HepG2 (cell line): ENCODE measurements around the gene CRLF1. TPM values are rescaled to one million over a fixed set of nuclear protein-coding genes. Genes with fewer than 3 reads are reported as not detected.
A peak's percentile ranks its signal among the peaks of the same experiment; 100 is the strongest.

Experiments used
- ARID3A ChIP-seq: IDR thresholded peaks from 2 replicates; pipeline ENCODE4 v1.6.1; 2012; ENCODE audit warnings: low read depth, low read length, improper control_type of control experiment
- ATF7 ChIP-seq, 2 experiments: fragments of 450-650 bp in 1 of 2; sonication (generic) in 1 of 2; formaldehyde crosslinking in 1 of 2; IDR thresholded peaks; 2 replicates each; pipeline versions ENCODE4 v1.4.0 to v1.6.1; 2016 to 2020; ENCODE audit warnings: antibody characterized with exemption in 1 of 2, mild to moderate bottlenecking in 1 of 2, missing genetic modification reagents in 1 of 2
- EHMT2 ChIP-seq: fragments of 200-600 bp; sonication (generic); IDR thresholded peaks from 2 replicates; pipeline ENCODE4 v1.7.0; 2017; ENCODE audit warnings: antibody characterized with exemption, low read depth, low read length, borderline replicate concordance
- KLF11 ChIP-seq: IDR thresholded peaks from 2 replicates; pipeline ENCODE4 v1.6.1; 2016; ENCODE audit warnings: missing compliant biosample characterization
- MAFK ChIP-seq, 2 experiments: IDR thresholded peaks in 1 of 2; conservative IDR thresholded peaks in 1 of 2; 2 replicates each; pipeline ENCODE4 v1.6.1; 2011; ENCODE audit warnings: improper control_type of control experiment in 2 of 2, low read length in 2 of 2
- MBNL3 ChIP-seq: fragments of 250-450 bp; sonication (Bioruptor Pico); conservative IDR thresholded peaks from 2 replicates; pipeline ENCODE4 v1.8.0; 2022; ENCODE audit warnings: mild to moderate bottlenecking, inconsistent platforms
- MZF1 ChIP-seq: sonication (generic); formaldehyde crosslinking; IDR thresholded peaks from 2 replicates; pipeline ENCODE4 v1.8.1; 2023; ENCODE audit warnings: mild to moderate bottlenecking, missing genetic modification reagents, borderline replicate concordance
- REXO4 ChIP-seq: sonication (generic); formaldehyde crosslinking; IDR thresholded peaks from 2 replicates; pipeline ENCODE4 v1.8.0; 2022; ENCODE audit warnings: missing genetic modification reagents, mild to moderate bottlenecking, borderline replicate concordance
- TFAP4 ChIP-seq: sonication (generic); IDR thresholded peaks from 2 replicates; pipeline ENCODE4 v1.6.1; 2016; ENCODE audit warnings: low read depth, borderline replicate concordance
- ZNF414 ChIP-seq: sonication (generic); formaldehyde crosslinking; IDR thresholded peaks from 2 replicates; pipeline ENCODE4 v1.5.0; 2020; ENCODE audit warnings: missing genetic modification reagents
- ZNF432 ChIP-seq: sonication (generic); formaldehyde crosslinking; IDR thresholded peaks from 2 replicates; pipeline ENCODE4 v1.5.0; 2020; ENCODE audit warnings: missing genetic modification reagents, mild to moderate bottlenecking, borderline replicate concordance
- ZNF678 ChIP-seq: sonication (generic); formaldehyde crosslinking; IDR thresholded peaks from 2 replicates; pipeline ENCODE4 v1.4.0; 2020; ENCODE audit warnings: mild to moderate bottlenecking, missing genetic modification reagents
- polyA plus RNA-seq, 8 experiments: library from polyadenylated mRNA; depleted of rRNA in 3 of 8; stranded (reverse) in 7 of 8; unstranded in 1 of 8; fragments of >200 nt; fragmentation: Illumina TruSeq in 4 of 8; extraction: Trizol in 4 of 8; gene quantifications; 2 replicates each; pipeline versions ENCODE4 v1.2.1 to v1.2.3, GENCODE V29; 2011 to 2016; ENCODE audit warnings: low read depth in 4 of 8, missing spikeins in 1 of 8, mixed read lengths in 1 of 8; ENCODE audit not compliant: insufficient read depth in 1 of 8
- total RNA-seq, 5 experiments: library from RNA; depleted of rRNA; stranded (reverse); fragments of >200 nt; fragmentation: Illumina TruSeq; extraction: Trizol; gene quantifications; 2 replicates each; pipeline ENCODE4 v1.2.3, GENCODE V29; 2016; ENCODE audit warnings: low read depth in 1 of 5
- TF ChIP-seq, protein P1 (sequence below): sonication (generic); formaldehyde crosslinking; IDR thresholded peaks from one replicate; pipeline ENCODE4 v1.5.1; 2020; ENCODE audit warnings: mild to moderate bottlenecking, missing genetic modification reagents; ENCODE audit errors: not compliant biosample characterization
- TF ChIP-seq, protein P2 (sequence below): sonication (generic); formaldehyde crosslinking; IDR thresholded peaks from 2 replicates; pipeline ENCODE4 v1.4.0; 2020; ENCODE audit warnings: missing genetic modification reagents

The CRLF1 gene
- total and polyA plus RNA-seq, 2 of the 13 experiments (the other 11 are each of a cell fraction or from before 2014, with no cell fraction given), result 217 to 296 TPM

GRCh38 chr19:18571564-18572344 is 34.8 kb downstream of the CRLF1 start, which contains the start of gene UBA52 (continued):
- TF ChIP-seq, protein P1, sequence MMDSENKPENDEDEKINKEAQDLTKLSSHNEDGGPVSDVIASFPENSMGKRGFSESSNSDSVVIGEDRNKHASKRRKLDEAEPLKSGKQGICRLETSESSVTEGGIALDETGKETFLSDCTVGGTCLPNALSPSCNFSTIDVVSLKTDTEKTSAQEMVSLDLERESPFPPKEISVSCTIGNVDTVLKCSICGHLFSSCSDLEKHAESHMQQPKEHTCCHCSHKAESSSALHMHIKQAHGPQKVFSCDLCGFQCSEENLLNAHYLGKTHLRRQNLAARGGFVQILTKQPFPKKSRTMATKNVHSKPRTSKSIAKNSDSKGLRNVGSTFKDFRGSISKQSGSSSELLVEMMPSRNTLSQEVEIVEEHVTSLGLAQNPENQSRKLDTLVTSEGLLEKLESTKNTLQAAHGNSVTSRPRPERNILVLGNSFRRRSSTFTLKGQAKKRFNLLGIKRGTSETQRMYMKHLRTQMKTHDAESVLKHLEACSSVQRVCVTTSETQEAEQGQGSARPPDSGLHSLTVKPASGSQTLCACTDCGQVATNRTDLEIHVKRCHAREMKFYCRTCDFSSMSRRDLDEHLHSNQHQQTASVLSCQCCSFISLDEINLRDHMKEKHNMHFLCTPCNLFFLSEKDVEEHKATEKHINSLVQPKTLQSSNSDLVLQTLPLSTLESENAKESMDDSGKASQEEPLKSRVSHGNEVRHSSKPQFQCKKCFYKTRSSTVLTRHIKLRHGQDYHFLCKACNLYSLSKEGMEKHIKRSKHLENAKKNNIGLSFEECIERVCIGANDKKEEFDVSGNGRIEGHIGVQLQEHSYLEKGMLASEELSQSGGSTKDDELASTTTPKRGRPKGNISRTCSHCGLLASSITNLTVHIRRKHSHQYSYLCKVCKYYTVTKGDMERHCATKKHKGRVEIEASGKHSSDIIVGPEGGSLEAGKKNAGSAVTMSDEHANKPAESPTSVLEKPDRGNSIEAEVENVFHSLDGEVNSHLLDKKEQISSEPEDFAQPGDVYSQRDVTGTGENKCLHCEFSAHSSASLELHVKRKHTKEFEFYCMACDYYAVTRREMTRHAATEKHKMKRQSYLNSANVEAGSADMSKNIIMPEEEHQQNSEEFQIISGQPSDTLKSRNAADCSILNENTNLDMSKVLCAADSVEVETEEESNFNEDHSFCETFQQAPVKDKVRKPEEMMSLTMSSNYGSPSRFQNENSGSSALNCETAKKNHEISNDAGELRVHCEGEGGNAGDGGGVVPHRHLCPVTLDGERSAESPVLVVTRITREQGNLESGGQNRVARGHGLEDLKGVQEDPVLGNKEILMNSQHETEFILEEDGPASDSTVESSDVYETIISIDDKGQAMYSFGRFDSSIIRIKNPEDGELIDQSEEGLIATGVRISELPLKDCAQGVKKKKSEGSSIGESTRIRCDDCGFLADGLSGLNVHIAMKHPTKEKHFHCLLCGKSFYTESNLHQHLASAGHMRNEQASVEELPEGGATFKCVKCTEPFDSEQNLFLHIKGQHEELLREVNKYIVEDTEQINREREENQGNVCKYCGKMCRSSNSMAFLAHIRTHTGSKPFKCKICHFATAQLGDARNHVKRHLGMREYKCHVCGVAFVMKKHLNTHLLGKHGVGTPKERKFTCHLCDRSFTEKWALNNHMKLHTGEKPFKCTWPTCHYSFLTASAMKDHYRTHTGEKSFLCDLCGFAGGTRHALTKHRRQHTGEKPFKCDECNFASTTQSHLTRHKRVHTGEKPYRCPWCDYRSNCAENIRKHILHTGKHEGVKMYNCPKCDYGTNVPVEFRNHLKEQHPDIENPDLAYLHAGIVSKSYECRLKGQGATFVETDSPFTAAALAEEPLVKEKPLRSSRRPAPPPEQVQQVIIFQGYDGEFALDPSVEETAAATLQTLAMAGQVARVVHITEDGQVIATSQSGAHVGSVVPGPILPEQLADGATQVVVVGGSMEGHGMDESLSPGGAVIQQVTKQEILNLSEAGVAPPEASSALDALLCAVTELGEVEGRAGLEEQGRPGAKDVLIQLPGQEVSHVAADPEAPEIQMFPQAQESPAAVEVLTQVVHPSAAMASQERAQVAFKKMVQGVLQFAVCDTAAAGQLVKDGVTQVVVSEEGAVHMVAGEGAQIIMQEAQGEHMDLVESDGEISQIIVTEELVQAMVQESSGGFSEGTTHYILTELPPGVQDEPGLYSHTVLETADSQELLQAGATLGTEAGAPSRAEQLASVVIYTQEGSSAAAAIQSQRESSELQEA (CRISPR knock-in tag), result no peak
- TF ChIP-seq MZF1 (CRISPR knock-in tag) (no peak), KLF11 (CRISPR knock-in tag) (0 out of 2 replicates have a peak, but pooled peaks have one; percentile 52), REXO4 (CRISPR knock-in tag) (no peak), ZNF678 (CRISPR knock-in tag) (peak; percentile 90; the same call in 1 of the 2 replicates), ATF7 (IDR thresholded peaks at IDR 0.05) (no peak), ATF7 (CRISPR knock-in tag; IDR thresholded peaks at IDR 0.05) (peak; percentile 26; the same call in 1 of the 2 replicates), MBNL3 (CRISPR knock-in tag) (no peak), MAFK (conservative IDR thresholded peaks at IDR 0.05 in 1 of 2, IDR thresholded peaks at IDR 0.05 in 1 of 2; ENCODE audit: low read length in 2 of 2) (no peak), ARID3A (no peak), ZNF414 (CRISPR knock-in tag) (peak; percentile 46; the same call in 1 of the 2 replicates), TFAP4 (peak; percentile 65; the same call in 1 of the 2 replicates), EHMT2 (no peak), ZNF432 (no peak)
- TF ChIP-seq, protein P2, sequence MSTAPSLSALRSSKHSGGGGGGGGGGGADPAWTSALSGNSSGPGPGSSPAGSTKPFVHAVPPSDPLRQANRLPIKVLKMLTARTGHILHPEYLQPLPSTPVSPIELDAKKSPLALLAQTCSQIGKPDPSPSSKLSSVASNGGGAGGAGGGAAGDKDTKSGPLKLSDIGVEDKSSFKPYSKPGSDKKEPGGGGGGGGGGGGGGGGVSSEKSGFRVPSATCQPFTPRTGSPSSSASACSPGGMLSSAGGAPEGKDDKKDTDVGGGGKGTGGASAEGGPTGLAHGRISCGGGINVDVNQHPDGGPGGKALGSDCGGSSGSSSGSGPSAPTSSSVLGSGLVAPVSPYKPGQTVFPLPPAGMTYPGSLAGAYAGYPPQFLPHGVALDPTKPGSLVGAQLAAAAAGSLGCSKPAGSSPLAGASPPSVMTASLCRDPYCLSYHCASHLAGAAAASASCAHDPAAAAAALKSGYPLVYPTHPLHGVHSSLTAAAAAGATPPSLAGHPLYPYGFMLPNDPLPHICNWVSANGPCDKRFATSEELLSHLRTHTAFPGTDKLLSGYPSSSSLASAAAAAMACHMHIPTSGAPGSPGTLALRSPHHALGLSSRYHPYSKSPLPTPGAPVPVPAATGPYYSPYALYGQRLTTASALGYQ, result no peak; the same call in none of the 2 replicates
